ENCODE results near the gene MYO1B.

Gene MYO1B

DNA sequence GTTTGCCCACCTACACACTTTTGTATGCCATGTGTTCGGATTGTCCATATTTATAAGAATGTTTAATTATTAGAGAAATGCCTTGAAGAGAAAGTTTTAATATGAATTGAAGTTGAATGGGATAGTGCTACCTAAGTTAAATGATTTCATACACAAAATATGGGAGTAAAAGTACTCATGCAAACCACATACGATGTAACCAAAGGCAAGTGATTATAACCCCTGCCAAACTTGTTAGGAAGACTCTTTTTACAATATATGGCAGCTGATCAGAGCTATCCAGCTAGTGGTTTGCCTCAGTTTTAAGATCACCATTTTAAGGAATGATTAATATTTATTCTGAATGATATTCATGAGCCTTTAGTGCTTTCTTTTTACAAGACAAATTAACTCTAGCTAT is 106.7 kb downstream of the MYO1B start:
- Histone ChIP-seq H3K36me3 (ENCODE audit: insufficient read depth, low read length) (peaks cover 38% of the 10 kb centered on the region; the same call in 1 of the 2 replicates), H3K4me2 (ENCODE audit: low read depth, low read length, poor library complexity, severe bottlenecking) (no peak overlapping the region), H3K27me3 (ENCODE audit: insufficient read depth, low read length, poor library complexity, severe bottlenecking) (no peaks in the 10 kb centered on the region), H3K4me3 (ENCODE audit: low read length, poor library complexity, severe bottlenecking) (no peak overlapping the region), H3K9ac (ENCODE audit: low read depth, low read length, poor library complexity, severe bottlenecking) (no peak overlapping the region), H2AFZ (ENCODE audit: low read length) (no peak overlapping the region), H4K20me1 (ENCODE audit: insufficient read depth, low read length, poor library complexity, severe bottlenecking) (peaks cover 4% of the 10 kb centered on the region), H3F3A (ENCODE audit: low read depth) (no peaks in the 10 kb centered on the region), H3K9me2 (replicated peaks; ENCODE audit: low read depth, low read length) (no peaks in the 10 kb centered on the region), H3K4me1 (ENCODE audit: insufficient read depth, low read length, poor library complexity, severe bottlenecking) (peaks cover 10% of the 10 kb centered on the region), H3K9me3 (ENCODE audit: insufficient read depth, low read depth, low read length) (no peaks in the 10 kb centered on the region), H3K79me2 (ENCODE audit: insufficient read depth, low read length) (no peaks in the 10 kb centered on the region)
- no peak for TF ChIP-seq CTCF (conservative IDR thresholded peaks at IDR 0.05; ENCODE audit: low read length)
- TF ChIP-seq EZH2phosphoT487 (IDR thresholded peaks at IDR 0.05; ENCODE audit: borderline replicate concordance) = no peak

- Histone ChIP-seq H3K27me3 (ENCODE audit: insufficient read depth, low read length, poor library complexity, severe bottlenecking) (no peaks in the 10 kb centered on the region), H3K36me3 (ENCODE audit: insufficient read depth, low read length) (peaks cover 35% of the 10 kb centered on the region; the same call in 1 of the 2 replicates), H3K9ac (ENCODE audit: low read depth, low read length, poor library complexity, severe bottlenecking) (no peak overlapping the region), H3K4me1 (ENCODE audit: insufficient read depth, low read length, poor library complexity, severe bottlenecking) (peaks cover 6% of the 10 kb centered on the region), H3K79me2 (ENCODE audit: insufficient read depth, low read length) (no peaks in the 10 kb centered on the region), H2AFZ (ENCODE audit: low read length) (no peak overlapping the region), H3K9me2 (replicated peaks; ENCODE audit: low read depth, low read length) (no peaks in the 10 kb centered on the region), H4K20me1 (ENCODE audit: insufficient read depth, low read length, poor library complexity, severe bottlenecking) (peaks cover 4% of the 10 kb centered on the region), H3K4me2 (ENCODE audit: low read depth, low read length, poor library complexity, severe bottlenecking) (no peak overlapping the region), H3F3A (ENCODE audit: low read depth) (no peaks in the 10 kb centered on the region), H3K4me3 (ENCODE audit: low read length, poor library complexity, severe bottlenecking) (no peak overlapping the region), H3K9me3 (ENCODE audit: insufficient read depth, low read depth, low read length) (no peaks in the 10 kb centered on the region)
- TF ChIP-seq CTCF (conservative IDR thresholded peaks at IDR 0.05; ENCODE audit: low read length) (no peak), EZH2phosphoT487 (IDR thresholded peaks at IDR 0.05; ENCODE audit: borderline replicate concordance) (no peak)
Measured at GRCh38 chr2:191352536-191352935, 107.3 kb downstream of the MYO1B start.

DNA sequence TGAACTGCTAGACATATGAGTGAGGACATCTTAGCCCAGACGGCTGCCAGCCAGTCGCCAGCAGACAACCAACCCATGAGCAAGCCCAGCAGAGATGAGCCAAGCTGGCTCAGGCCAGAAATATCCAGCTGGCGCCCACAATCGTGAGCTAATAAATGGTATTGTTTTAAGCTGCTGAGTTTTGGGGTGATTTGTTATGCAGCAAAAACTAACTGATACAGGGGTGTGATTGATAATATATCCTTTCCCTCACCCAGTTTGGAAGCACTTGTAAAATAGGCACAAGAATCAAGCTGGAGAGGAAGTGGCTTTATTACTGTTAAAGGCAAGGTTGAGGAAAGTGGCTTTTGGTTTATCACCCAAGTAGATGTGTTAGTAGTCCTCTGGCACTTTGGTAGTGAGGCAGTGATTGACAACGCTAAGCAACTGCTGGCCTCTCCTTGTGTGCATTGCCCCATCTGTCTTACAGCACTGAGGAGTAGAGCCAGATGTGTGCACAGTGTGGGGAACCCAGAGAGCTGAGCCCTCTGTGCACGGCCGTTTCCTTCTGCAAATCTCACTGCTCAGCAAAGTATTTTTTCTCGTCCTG is 110.1 kb downstream of the MYO1B start:
- Histone ChIP-seq H4K20me1 (ENCODE audit: insufficient read depth, low read length, poor library complexity, severe bottlenecking) (peaks cover 4% of the 10 kb centered on the region), H3F3A (ENCODE audit: low read depth) (no peaks in the 10 kb centered on the region), H3K4me2 (ENCODE audit: low read depth, low read length, poor library complexity, severe bottlenecking) (no peak overlapping the region), H3K27me3 (ENCODE audit: insufficient read depth, low read length, poor library complexity, severe bottlenecking) (no peaks in the 10 kb centered on the region), H3K79me2 (ENCODE audit: insufficient read depth, low read length) (no peaks in the 10 kb centered on the region), H3K4me3 (ENCODE audit: low read length, poor library complexity, severe bottlenecking) (no peak overlapping the region), H3K4me1 (ENCODE audit: insufficient read depth, low read length, poor library complexity, severe bottlenecking) (peaks cover 6% of the 10 kb centered on the region), H3K9ac (ENCODE audit: low read depth, low read length, poor library complexity, severe bottlenecking) (no peak overlapping the region), H3K9me2 (replicated peaks; ENCODE audit: low read depth, low read length) (no peaks in the 10 kb centered on the region), H3K36me3 (ENCODE audit: insufficient read depth, low read length) (peaks cover 13% of the 10 kb centered on the region; the same call in 1 of the 2 replicates), H3K9me3 (ENCODE audit: insufficient read depth, low read depth, low read length) (no peaks in the 10 kb centered on the region), H2AFZ (ENCODE audit: low read length) (no peak overlapping the region)
- TF ChIP-seq EZH2phosphoT487 (IDR thresholded peaks at IDR 0.05; ENCODE audit: borderline replicate concordance) (no peak), CTCF (conservative IDR thresholded peaks at IDR 0.05; ENCODE audit: low read length) (no peak)

Data from Loucy (cell line).